Measurements from ENCODE around the gene DNAJC3. TPM values are rescaled to one million over a fixed set of nuclear protein-coding genes. Genes with fewer than 3 reads are reported as not detected.

The DNAJC3 gene
- total RNA-seq, 1 experiment from 2014 or later: 21.2 TPM

DNA sequence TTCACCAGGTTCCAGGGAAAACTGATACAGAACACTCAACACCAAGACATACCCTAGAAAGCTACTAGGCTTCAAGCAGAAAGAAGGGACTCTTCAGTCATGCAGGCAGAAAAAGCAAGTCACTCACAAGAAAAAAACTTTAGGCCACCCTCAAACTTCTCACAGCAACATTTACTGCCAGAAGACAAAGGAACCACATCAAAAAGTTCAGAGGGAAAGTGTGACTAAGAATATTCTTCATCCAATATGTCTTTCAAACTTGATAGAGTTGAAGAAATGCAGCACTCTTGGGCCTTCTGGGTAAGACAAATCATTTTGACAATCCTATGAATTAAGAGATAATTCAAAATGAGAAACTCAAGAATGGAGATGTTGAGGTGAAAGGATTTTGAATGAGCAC, 40.1 kb upstream of the DNAJC3 start:
- Histone ChIP-seq H3K4ac (ENCODE audit: low read depth, low read length) (no peak overlapping the region), H2AK5ac (ENCODE audit: insufficient read length, low read length) (no peak overlapping the region), H3K9me3 (ENCODE audit: control insufficient read depth, low read depth, low read length) (no peaks in the 10 kb centered on the region), H3K18ac (ENCODE audit: insufficient read length, low read depth, low read length) (no peak overlapping the region), H3K4me2 (ENCODE audit: insufficient read depth, insufficient read length, low read length) (no peak overlapping the region), H4K8ac (replicated peaks; ENCODE audit: insufficient read length, low read depth, low read length) (no peak overlapping the region), H4K91ac (ENCODE audit: insufficient read length, low read depth, low read length) (no peak overlapping the region), H3T11ph (ENCODE audit: low read length) (no peak overlapping the region), H3K27me3 (ENCODE audit: insufficient read depth, low read length) (no peaks in the 10 kb centered on the region), H2AFZ (ENCODE audit: low read length) (no peak overlapping the region), H3K23me2 (ENCODE audit: insufficient read length, low read depth, low read length, poor library complexity, severe bottlenecking) (no peaks in the 10 kb centered on the region), H3K4me1 (ENCODE audit: insufficient read depth, low read length) (no peaks in the 10 kb centered on the region), H2BK120ac (ENCODE audit: low read depth, low read length, poor library complexity, severe bottlenecking) (no peak overlapping the region), H4K20me1 (ENCODE audit: control insufficient read depth, insufficient read depth, insufficient read length) (no peaks in the 10 kb centered on the region), H2BK5ac (ENCODE audit: insufficient read length, low read length) (no peak overlapping the region), H3K79me1 (ENCODE audit: insufficient read depth, low read depth, low read length, poor library complexity, severe bottlenecking) (no peaks in the 10 kb centered on the region), H2BK15ac (ENCODE audit: low read depth, low read length) (no peak overlapping the region), H2BK12ac (ENCODE audit: insufficient read length, low read depth, low read length) (no peak overlapping the region), H2BK20ac (ENCODE audit: low read depth, low read length, poor library complexity, severe bottlenecking) (no peak overlapping the region), H3K23ac (ENCODE audit: insufficient read length, low read depth, low read length) (no peak overlapping the region), H3K56ac (ENCODE audit: insufficient read length, low read depth, low read length) (no peak overlapping the region), H4K5ac (ENCODE audit: insufficient read length, low read depth, low read length) (no peak overlapping the region), H3K9ac (ENCODE audit: extremely low read depth, insufficient read length, low read length) (no peak overlapping the region), H3K79me2 (ENCODE audit: insufficient read depth, low read length) (no peaks in the 10 kb centered on the region), H3K14ac (ENCODE audit: insufficient read depth, low read length) (no peak overlapping the region), H3K27ac (ENCODE audit: insufficient read length, low read depth, low read length) (no peak overlapping the region)
- no peak overlapping the region for H3K27ac Mint-ChIP-seq
- no peak overlapping the region for H3K4me3 Mint-ChIP-seq
- no peak for DNase-seq
- TF ChIP-seq, protein P1, sequence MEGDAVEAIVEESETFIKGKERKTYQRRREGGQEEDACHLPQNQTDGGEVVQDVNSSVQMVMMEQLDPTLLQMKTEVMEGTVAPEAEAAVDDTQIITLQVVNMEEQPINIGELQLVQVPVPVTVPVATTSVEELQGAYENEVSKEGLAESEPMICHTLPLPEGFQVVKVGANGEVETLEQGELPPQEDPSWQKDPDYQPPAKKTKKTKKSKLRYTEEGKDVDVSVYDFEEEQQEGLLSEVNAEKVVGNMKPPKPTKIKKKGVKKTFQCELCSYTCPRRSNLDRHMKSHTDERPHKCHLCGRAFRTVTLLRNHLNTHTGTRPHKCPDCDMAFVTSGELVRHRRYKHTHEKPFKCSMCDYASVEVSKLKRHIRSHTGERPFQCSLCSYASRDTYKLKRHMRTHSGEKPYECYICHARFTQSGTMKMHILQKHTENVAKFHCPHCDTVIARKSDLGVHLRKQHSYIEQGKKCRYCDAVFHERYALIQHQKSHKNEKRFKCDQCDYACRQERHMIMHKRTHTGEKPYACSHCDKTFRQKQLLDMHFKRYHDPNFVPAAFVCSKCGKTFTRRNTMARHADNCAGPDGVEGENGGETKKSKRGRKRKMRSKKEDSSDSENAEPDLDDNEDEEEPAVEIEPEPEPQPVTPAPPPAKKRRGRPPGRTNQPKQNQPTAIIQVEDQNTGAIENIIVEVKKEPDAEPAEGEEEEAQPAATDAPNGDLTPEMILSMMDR (conservative IDR thresholded peaks at IDR 0.05): no peak
- no peaks in the 10 kb centered on the region for H3K9me3 Mint-ChIP-seq
- no peaks in the 10 kb centered on the region; the same call in 1 of the 2 replicates for H3K27me3 Mint-ChIP-seq (ENCODE audit: low read depth)
- H3K4me1 Mint-ChIP-seq: peaks cover 3 to 4% of the 10 kb centered on the region in 2 experiments; a peak in 1 of 4 replicates
- H3K36me3 Mint-ChIP-seq (ENCODE audit: insufficient read depth in 1 of 3, low read depth in 3 of 3): peaks cover 39 to 69% (median 64%) of the 10 kb centered on the region in 3 experiments; a peak in 6 of 7 replicates

Data from H9 (cell line).